Osteoblast (primary cell): ENCODE results near the gene SETD5. TPM values are rescaled to one million over a fixed set of nuclear protein-coding genes. Genes with fewer than 3 reads are reported as not detected.

Experiments used
- DNase-seq: peaks from one replicate; pipeline ENCODE4 v3.0.0; 2011; ENCODE audit warnings: low spot score, mixed read lengths; ENCODE audit not compliant: insufficient read length; ENCODE audit errors: missing footprints
- H2AFZ ChIP-seq: 2 replicates; pipeline ENCODE4 v1.6.0; 2011; ENCODE audit warnings: mild to moderate bottlenecking, low read length
- H3K27ac ChIP-seq: 2 replicates; pipeline ENCODE4 v1.5.1; 2011; ENCODE audit warnings: mild to moderate bottlenecking, low read depth, low read length, moderate library complexity
- H3K27me3 ChIP-seq: 2 replicates; pipeline ENCODE4 v1.6.0; 2012; ENCODE audit warnings: mild to moderate bottlenecking, control low read depth, inconsistent platforms, low read length, moderate library complexity; ENCODE audit not compliant: insufficient read depth
- H3K36me3 ChIP-seq: 2 replicates; pipeline ENCODE4 v1.5.1; 2011; ENCODE audit warnings: mild to moderate bottlenecking, low read length, control low read depth, moderate library complexity; ENCODE audit not compliant: insufficient read depth
- H3K4me1 ChIP-seq: 2 replicates; pipeline ENCODE4 v1.5.1; 2011; ENCODE audit warnings: mild to moderate bottlenecking, low read length, control low read depth, moderate library complexity; ENCODE audit not compliant: insufficient read depth
- H3K4me2 ChIP-seq: 2 replicates; pipeline ENCODE4 v1.6.0; 2011; ENCODE audit warnings: mild to moderate bottlenecking, low read length; ENCODE audit not compliant: insufficient read depth
- H3K4me3 ChIP-seq: fragments of 200-600 bp; sonication (generic); 3 replicates; pipeline ENCODE4 v1.5.1; 2012; ENCODE audit warnings: mild to moderate bottlenecking, low read length, inconsistent platforms; ENCODE audit not compliant: insufficient read depth
- H3K79me2 ChIP-seq: 2 replicates; pipeline ENCODE4 v1.6.0; 2012; ENCODE audit warnings: mild to moderate bottlenecking, low read length, control low read depth, inconsistent platforms; ENCODE audit not compliant: insufficient read depth
- H3K9me3 ChIP-seq: 2 replicates; pipeline ENCODE4 v1.5.1; 2011; ENCODE audit warnings: low read depth, low read length, control low read depth
- H4K20me1 ChIP-seq: 2 replicates; pipeline ENCODE4 v1.6.0; 2012; ENCODE audit warnings: mild to moderate bottlenecking, low read length, control low read depth; ENCODE audit not compliant: insufficient read depth
- CTCF ChIP-seq: IDR thresholded peaks from 2 replicates; pipeline ENCODE4 v1.5.1; 2011; ENCODE audit warnings: mild to moderate bottlenecking, low read depth, low read length, moderate library complexity; ENCODE audit errors: extremely low read depth
- total RNA-seq: library from RNA; depleted of rRNA; stranded (reverse); fragments of >200 nt; gene quantifications from 2 replicates; pipeline ENCODE4 v1.2.3, GENCODE V29; 2012

Gene SETD5
- total RNA-seq, 1 donor: 106 TPM

- H3K4me3 ChIP-seq: peak within 1 kb of the TSS; percentile 80
- no peaks in the 10 kb centered on the region for H4K20me1 ChIP-seq
- peak within 1 kb of the TSS; percentile 92 for H3K4me2 ChIP-seq
- no peaks in the 10 kb centered on the region for H3K9me3 ChIP-seq
- peak; percentile 92 for DNase-seq
- H3K4me1 ChIP-seq: peaks cover 15% of the 10 kb centered on the region
- H3K27ac ChIP-seq: peak within 1 kb of the TSS; percentile 97
- H3K79me2 ChIP-seq: peaks cover 20% of the 10 kb centered on the region
- TF ChIP-seq CTCF: no peak
- H3K36me3 ChIP-seq: peaks cover 29% of the 10 kb centered on the region
- no peaks in the 10 kb centered on the region for H3K27me3 ChIP-seq
- H2AFZ ChIP-seq: peak within 1 kb of the TSS; percentile 90
These were observed 34.5 kb upstream of the SETD5 start, which contains the start of gene THUMPD3 for GRCh38 chr3:9362731-9363530. Gene THUMPD3, plus strand, starts transcription at chr3:9363054. Its CDS starts 2,015 bp downstream, at chr3:9365069.

DNA sequence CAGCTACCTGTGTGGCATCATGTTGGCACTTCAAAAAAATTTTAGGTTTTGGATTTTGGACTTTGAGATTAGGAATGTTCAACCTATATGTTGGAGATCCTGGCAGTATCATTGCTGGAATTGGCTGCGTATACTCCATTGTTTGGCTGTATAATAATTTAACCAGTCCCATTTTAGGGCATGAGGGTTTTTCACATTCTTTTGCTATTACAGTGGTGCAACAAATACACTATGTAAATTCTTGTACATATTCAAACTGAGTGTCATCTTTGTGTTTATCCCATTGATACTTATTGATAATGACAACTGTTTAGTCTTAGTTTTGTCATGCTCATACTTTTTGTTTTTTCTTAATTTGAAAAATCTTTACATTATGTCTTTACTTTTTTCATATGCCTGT lies 27.9 kb upstream of the SETD5 start:
- peaks cover 3% of the 10 kb centered on the region for H3K4me1 ChIP-seq
- H3K36me3 ChIP-seq: peaks cover 80% of the 10 kb centered on the region
- H3K27ac ChIP-seq: no peak overlapping the region
- no peak for TF ChIP-seq CTCF
- peaks cover 3% of the 10 kb centered on the region for H4K20me1 ChIP-seq
- no peak for DNase-seq
- H3K4me3 ChIP-seq: no peak overlapping the region
- H3K9me3 ChIP-seq: no peaks in the 10 kb centered on the region
- no peaks in the 10 kb centered on the region for H3K27me3 ChIP-seq
- H3K4me2 ChIP-seq: no peak overlapping the region
- H2AFZ ChIP-seq: no peak overlapping the region
- peaks cover 15% of the 10 kb centered on the region for H3K79me2 ChIP-seq

DNA sequence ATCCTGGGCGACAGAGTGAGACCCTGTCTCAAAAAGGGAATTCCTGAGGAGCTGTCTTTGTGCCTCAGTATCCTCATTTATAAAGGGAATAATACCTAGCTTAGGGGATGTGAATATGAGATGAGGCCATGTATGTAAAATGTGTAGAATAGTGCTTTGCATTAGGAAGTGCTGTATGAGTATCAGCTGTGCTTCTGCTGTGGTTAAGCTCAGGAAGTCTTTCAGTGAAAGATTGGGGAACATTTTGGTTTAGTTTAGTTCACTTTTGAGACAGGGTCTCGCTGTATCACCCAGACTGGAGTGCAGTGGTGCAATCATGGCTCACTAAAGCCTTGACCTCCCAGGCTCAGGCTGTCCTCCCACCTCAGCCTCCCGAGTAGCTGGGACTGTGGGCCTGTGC lies 23.9 kb upstream of the SETD5 start:
- no peaks in the 10 kb centered on the region for H3K4me1 ChIP-seq
- no peak for DNase-seq
- no peak overlapping the region for H3K27ac ChIP-seq
- H3K9me3 ChIP-seq: no peaks in the 10 kb centered on the region
- H3K79me2 ChIP-seq: peaks cover 6% of the 10 kb centered on the region
- H3K27me3 ChIP-seq: no peaks in the 10 kb centered on the region
- no peak overlapping the region for H3K4me3 ChIP-seq
- no peak for TF ChIP-seq CTCF
- no peak overlapping the region for H2AFZ ChIP-seq
- peaks cover 3% of the 10 kb centered on the region for H4K20me1 ChIP-seq
- H3K4me2 ChIP-seq: no peak overlapping the region
- peaks cover 84% of the 10 kb centered on the region for H3K36me3 ChIP-seq

- Histone ChIP-seq H4K20me1 (peaks cover 3% of the 10 kb centered on the region), H3K79me2 (peaks cover 4% of the 10 kb centered on the region), H3K4me3 (no peak overlapping the region), H3K4me1 (no peaks in the 10 kb centered on the region), H3K36me3 (peaks cover 72% of the 10 kb centered on the region), H3K9me3 (no peaks in the 10 kb centered on the region), H3K27ac (no peak overlapping the region), H3K4me2 (no peak overlapping the region), H3K27me3 (no peaks in the 10 kb centered on the region), H2AFZ (no peak overlapping the region)
- DNase-seq: no peak
- no peak for TF ChIP-seq CTCF
These were observed 19.4 kb upstream of the SETD5 start for GRCh38 chr3:9377981-9378380.
